Stimulated activated CD8-positive, alpha-beta memory T cell treated with anti-CD3 and anti-CD28 coated beads, Interleukin-15, amount 100 ng/mL, for 4 hours (primary cell): ENCODE measurements around the gene JOSD1.

Experiments used
- DNase-seq, 2 donors: peaks; one replicate each; pipeline ENCODE4 v3.0.0-alpha.2; 2020; ENCODE audit warnings: low read depth in 2 of 2

Gene JOSD1

GRCh38 chr22:38713921-38714320 is 13.2 kb upstream of the JOSD1 start:
- DNase-seq: no peak

- DNase-seq: no peak
Observed at GRCh38 chr22:38712486-38713207, 11.9 kb upstream of the JOSD1 start.

- DNase-seq: no peak
Observed at GRCh38 chr22:38710866-38711265, 10.1 kb upstream of the JOSD1 start.

GRCh38 chr22:38710351-38710750 is 9.6 kb upstream of the JOSD1 start:
- no peak for DNase-seq

- no peak for DNase-seq
Observed at GRCh38 chr22:38709306-38709705, 8.6 kb upstream of the JOSD1 start.

- no peak for DNase-seq
Observed at GRCh38 chr22:38707984-38708383, 7.2 kb upstream of the JOSD1 start.

- no peak for DNase-seq
Observed at GRCh38 chr22:38707346-38707745, 6.6 kb upstream of the JOSD1 start.

- no peak for DNase-seq
Observed at GRCh38 chr22:38706901-38707195, 6.1 kb upstream of the JOSD1 start.

GRCh38 chr22:38706101-38706900 is 5.6 kb upstream of the JOSD1 start:
- DNase-seq: peak in 1 of 2 donors; percentile 28

- peak; percentile 91 to 98 for DNase-seq
Observed at GRCh38 chr22:38705235-38706100, 4.7 kb upstream of the JOSD1 start, which contains the start of gene GTPBP1. TSS of gene GTPBP1 (plus strand) at chr22:38705944. CDS start at chr22:38705956, 12 bp downstream.

GRCh38 chr22:38704654-38705234 is 4.0 kb upstream of the JOSD1 start:
- DNase-seq: no peak

GRCh38 chr22:38700270-38700788 is 414 bp downstream of the JOSD1 start:
- DNase-seq: no peak

GRCh38 chr22:38699784-38700183 is 959 bp downstream of the JOSD1 start:
- no peak for DNase-seq

- DNase-seq: no peak
Observed at GRCh38 chr22:38699143-38699542, 1.6 kb downstream of the JOSD1 start.

- no peak for DNase-seq
Observed at GRCh38 chr22:38698407-38699094, 2.2 kb downstream of the JOSD1 start.

- no peak for DNase-seq
Observed at GRCh38 chr22:38697425-38698089, 3.2 kb downstream of the JOSD1 start.

- peak in 1 of 2 donors; percentile 37 for DNase-seq
Observed at GRCh38 chr22:38696606-38697424, 3.9 kb downstream of the JOSD1 start.

GRCh38 chr22:38694940-38695339 is 5.8 kb downstream of the JOSD1 start:
- no peak for DNase-seq

- DNase-seq: no peak
Observed at GRCh38 chr22:38694049-38694448, 6.7 kb downstream of the JOSD1 start.

GRCh38 chr22:38689651-38690050 is 11.1 kb downstream of the JOSD1 start:
- no peak for DNase-seq
